PFSK-1 (cell line): ENCODE results near the gene DPYSL3.

Source experiments
- FOXP2 ChIP-seq: optimal IDR thresholded peaks from 2 replicates; pipeline ENCODE3; 2011; ENCODE audit warnings: borderline replicate concordance, control low read depth, inconsistent platforms; ENCODE audit not compliant: insufficient read depth; ENCODE audit errors: extremely low read length, extremely low read depth
- POLR2AphosphoS5 ChIP-seq: IDR thresholded peaks from 2 replicates; pipeline ENCODE4 v1.6.1; 2012; ENCODE audit warnings: low read depth, mild to moderate bottlenecking, control low read depth, low read length, moderate library complexity
- TAF1 ChIP-seq: IDR thresholded peaks from 2 replicates; pipeline ENCODE4 v1.6.1; 2012; ENCODE audit warnings: low read length, control low read depth, borderline replicate concordance; ENCODE audit not compliant: insufficient read depth

GRCh38 chr5:147427521-147428401, 82.1 kb downstream of the DPYSL3 start:
- TF ChIP-seq POLR2AphosphoS5 (no peak), FOXP2 (no peak), TAF1 (no peak)
